GM18498 (cell line): ENCODE measurements around the gene USP35.

Experiments used
- ATAC-seq: cut with Tn5 transposase; IDR thresholded peaks from one replicate; pipeline ENCODE4 v1.9.1; 2021; ENCODE audit warnings: mild to moderate bottlenecking, moderate library complexity; ENCODE audit not compliant: unreplicated experiment

USP35 gene

GRCh38 chr11:78262691-78263090, 74.0 kb downstream of the USP35 start:
- ATAC-seq, result no peak
